GM12865 (cell line): ENCODE data around the gene ZNF778.
A peak's percentile ranks its signal among the peaks of the same experiment; 100 is the strongest.
"Not testable (repeated sequence)": the region's sequence is repeated elsewhere in the genome, so short reads cannot be mapped to it uniquely, and the experiment has no call there.

Experiments
- DNase-seq: peaks from one replicate; pipeline ENCODE4 v3.0.0; 2010; ENCODE audit warnings: low read depth
- H3K4me3 ChIP-seq: 2 replicates; pipeline ENCODE4 v1.5.1; 2011; ENCODE audit warnings: mild to moderate bottlenecking, low read depth, low read length, control low read depth
- TF ChIP-seq, protein P1 (sequence below): IDR thresholded peaks from 2 replicates; pipeline ENCODE4 v1.5.1; 2011; ENCODE audit warnings: low read length, control low read depth, low read depth, inconsistent platforms; ENCODE audit not compliant: insufficient read depth; ENCODE audit errors: missing control alignments

ZNF778 gene

DNA sequence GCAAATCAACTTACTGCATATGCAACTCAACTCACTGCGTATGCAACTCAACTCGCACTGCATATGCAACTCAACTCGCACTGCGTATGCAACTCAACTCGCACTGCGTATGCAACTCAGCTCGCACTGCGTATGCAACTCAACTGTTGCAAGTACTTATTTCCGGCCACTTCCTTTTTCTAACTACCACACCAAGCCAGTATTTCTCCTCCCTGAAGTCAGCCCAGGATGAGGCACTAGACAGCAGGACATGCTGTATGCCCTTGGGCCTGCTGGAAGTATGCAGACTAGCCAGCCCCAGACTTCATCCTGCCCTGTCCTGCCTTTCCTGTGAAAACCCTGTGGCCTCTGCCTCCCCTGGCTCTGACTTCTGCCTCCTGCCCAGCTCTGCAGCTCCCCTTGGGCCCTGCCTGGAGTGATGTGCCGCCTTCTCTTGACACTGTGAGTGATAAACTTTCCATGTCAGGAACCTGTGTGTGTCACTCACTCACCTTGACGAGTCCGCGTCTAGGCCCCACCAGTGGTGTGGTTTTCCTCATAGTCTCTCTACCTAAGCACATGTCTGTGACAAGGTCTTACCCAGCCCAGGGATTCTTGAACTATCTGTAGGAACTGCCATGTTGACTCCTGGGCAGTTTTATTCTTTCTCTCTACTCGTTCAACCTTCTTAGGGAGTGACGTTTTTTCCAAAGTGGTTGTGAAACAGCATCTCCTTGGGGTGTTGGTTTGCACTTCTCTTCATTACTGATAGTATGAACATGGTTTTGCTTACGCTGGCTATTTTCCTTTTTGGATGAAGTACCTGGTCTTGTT, 16.4 kb downstream of the ZNF778 start:
- no peak overlapping the region for H3K4me3 ChIP-seq
- TF ChIP-seq, protein P1, sequence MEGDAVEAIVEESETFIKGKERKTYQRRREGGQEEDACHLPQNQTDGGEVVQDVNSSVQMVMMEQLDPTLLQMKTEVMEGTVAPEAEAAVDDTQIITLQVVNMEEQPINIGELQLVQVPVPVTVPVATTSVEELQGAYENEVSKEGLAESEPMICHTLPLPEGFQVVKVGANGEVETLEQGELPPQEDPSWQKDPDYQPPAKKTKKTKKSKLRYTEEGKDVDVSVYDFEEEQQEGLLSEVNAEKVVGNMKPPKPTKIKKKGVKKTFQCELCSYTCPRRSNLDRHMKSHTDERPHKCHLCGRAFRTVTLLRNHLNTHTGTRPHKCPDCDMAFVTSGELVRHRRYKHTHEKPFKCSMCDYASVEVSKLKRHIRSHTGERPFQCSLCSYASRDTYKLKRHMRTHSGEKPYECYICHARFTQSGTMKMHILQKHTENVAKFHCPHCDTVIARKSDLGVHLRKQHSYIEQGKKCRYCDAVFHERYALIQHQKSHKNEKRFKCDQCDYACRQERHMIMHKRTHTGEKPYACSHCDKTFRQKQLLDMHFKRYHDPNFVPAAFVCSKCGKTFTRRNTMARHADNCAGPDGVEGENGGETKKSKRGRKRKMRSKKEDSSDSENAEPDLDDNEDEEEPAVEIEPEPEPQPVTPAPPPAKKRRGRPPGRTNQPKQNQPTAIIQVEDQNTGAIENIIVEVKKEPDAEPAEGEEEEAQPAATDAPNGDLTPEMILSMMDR, result no peak
- DNase-seq, result no peak

GRCh38 chr16:89237733-89238132, 20.2 kb downstream of the ZNF778 start:
- H3K4me3 ChIP-seq, result no peak overlapping the region
- TF ChIP-seq, protein P1, result no peak

GRCh38 chr16:89241187-89242007, 23.9 kb downstream of the ZNF778 start:
- DNase-seq, result peak; percentile 91
- H3K4me3 ChIP-seq, result peak overlapping the region; percentile 98

More at GRCh38 chr16:89237733-89238132, 20.2 kb downstream of the ZNF778 start:
- DNase-seq, result no peak

DNA sequence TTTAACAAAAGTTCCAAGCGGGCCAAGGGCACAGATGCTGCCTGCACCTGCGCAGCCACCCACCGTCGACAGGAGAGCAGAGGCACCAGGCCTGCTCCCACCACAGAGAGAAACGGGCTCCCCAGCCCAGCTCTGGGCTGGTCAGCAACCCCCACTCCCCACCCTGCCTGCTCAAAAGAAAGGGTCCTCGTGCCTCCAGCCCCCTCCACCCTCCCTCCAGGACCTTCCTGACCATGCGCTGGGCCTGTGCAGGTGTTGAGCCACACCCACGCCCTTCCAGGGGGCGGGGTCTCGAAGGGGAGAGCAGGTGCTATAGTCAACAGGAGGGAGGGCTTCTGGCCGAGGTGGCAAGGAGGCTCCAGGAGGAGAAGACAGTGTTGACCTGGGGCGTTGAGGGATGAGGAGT, 25.3 kb downstream of the ZNF778 start:
- TF ChIP-seq, protein P1, result no peak
- H3K4me3 ChIP-seq, result no peak overlapping the region
- DNase-seq, result no peak

More at GRCh38 chr16:89241187-89242007, 23.9 kb downstream of the ZNF778 start:
- TF ChIP-seq, protein P1, result no peak

DNA sequence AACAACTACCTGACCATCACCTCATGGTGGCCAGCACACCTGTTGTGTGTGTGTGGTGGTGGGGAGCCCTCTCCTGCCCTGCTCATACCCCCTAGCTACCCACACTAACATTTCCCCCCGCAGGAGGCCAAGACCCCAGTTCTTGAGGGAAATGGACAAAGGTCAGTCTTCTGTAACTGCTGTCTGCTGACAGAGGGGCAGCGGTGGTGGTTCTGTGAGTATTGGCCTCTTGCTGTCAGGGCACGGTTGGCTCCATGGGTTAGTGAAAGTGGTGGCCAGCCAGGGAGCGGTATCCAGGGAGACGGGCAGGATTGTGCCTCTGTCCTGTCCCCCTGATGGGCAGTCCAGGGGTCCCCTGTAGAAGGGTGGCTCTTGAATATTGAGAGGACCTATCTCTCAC, 26.2 kb downstream of the ZNF778 start:
- TF ChIP-seq, protein P1, result no peak
- H3K4me3 ChIP-seq, result no peak overlapping the region
- DNase-seq, result no peak

- H3K4me3 ChIP-seq, DNase-seq: not testable (repeated sequence)
Measured at GRCh38 chr16:89244264-89244663, 26.8 kb downstream of the ZNF778 start.

GRCh38 chr16:89244754-89245153, 27.3 kb downstream of the ZNF778 start:
- H3K4me3 ChIP-seq, result no peak overlapping the region
- no peak for DNase-seq
- TF ChIP-seq, protein P1, result no peak
